HG03439 (cell line): ENCODE measurements around the gene ADARB2.

ENCODE experiments used
- ATAC-seq: cut with Tn5 transposase; IDR thresholded peaks from one replicate; pipeline ENCODE4 v1.9.1; 2021; ENCODE audit warnings: mild to moderate bottlenecking, moderate library complexity; ENCODE audit not compliant: unreplicated experiment

Gene ADARB2

DNA sequence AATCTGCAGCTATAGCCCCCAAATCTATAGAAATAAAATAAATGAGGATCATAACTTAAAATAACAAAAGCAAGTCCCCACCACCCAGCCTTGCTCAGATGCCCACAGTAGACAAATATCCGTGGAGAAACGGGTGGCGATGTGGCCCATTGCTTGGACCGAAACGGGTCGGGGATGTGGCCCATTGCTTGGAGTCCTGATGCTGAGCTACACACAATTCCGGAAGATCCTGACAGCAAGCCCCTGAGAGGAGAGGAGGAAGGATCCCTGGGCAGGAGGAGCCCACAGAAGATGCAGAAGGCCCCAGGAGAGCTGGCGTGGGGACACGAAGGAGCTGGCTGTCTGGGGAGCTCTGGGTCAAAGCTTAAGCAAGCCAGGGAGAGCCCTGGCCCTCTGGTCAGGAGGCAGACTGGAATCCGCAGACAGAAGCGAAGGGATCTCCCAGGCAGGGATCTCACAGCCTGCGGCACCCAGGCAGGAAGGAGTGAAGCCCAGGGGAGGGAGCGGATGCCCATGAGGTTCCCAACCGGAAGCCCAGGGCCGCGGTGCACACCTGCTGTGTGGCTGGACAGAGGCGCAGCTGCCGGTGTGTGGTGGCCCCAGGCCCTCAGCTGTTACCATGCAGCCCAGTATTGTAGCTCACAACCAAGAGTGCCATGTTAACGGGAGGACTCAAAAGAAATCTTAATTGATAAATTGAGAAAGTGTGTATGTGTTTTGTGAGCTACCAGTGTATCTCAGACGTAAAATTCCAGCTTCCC, 138.8 kb downstream of the ADARB2 start:
- no peak for ATAC-seq

DNA sequence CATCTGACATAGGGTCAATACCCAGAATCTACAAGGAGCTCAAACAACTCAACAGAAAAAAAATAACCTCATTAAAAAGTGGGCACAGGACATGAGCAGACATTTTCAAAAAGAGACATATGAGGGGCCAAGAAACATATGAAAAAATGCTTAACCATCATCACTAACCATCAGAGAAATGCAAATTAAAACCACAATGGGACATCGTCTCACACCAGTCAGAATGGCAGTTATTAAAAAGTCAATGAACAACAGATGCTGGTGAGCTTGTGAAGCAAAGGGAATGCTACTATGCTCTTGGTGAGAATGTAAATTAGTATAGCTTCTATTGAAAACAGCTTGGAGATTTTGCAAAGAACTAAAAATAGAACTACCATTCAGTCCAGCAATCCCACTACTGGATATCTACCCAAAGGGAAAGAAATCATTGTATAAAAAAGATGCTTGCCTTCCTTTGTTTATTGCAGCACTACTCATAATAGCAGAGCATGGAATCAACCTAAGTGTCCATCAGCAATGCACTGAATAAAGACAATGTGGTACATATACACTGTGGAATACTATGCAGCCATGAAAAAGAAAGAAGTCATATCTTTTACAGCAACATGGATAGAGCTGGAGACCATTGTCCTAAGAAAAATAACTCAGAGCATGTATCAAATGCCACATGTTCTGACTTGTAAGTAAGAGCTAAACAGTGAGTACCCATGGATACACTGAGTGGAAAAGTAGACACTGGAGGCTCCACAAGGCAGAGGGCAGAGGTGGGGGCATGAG, 139.8 kb downstream of the ADARB2 start:
- ATAC-seq, result no peak

DNA sequence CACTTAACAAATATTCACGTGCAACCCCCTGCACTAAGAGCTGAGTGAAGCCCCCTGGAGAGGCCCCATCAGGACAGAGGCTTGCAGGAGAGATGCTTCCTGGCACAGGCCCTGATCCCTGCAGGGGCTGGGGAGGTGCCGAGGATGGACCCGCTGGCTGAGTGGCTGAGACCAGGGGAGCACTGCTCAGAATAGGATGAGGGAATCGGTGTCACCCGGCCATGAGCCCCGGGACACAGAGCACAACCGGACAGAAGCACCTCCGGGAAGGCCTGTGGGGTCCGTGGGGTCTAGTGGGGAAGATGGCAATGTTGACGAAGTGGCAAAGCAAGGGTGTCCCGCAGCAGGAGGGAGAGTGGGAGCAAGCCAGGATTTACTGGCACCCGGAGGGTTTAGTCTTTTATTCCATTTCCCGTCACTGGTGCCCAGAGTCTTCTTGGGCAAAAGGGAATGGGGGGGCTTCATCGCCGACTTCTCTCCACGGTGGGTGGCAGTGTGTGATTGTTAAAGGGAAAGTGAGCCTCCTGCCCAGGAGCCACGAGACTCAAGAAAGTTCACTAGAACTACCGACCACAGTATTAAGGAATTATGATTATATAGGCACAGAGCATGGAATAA, 140.7 kb downstream of the ADARB2 start:
- ATAC-seq, result no peak

DNA sequence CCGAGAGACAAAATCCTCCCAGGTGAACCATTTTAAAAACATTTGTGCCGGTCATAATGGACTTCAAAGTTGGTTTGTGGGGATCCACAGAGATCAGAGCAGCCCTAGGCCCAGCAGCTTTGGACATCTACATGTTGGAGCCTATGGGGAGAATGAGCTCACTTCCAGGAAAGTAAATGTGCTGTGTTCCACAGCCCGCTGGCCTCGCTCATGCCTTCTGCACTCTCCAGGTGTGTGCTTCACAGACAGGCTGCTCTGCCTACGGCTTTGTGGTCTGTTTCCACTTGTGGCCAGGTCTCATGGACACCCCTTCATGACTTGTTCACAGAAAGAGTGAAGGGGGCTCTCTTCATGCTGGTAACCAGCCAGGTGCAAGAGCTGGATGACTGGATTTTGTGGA, 141.6 kb downstream of the ADARB2 start:
- ATAC-seq, result no peak

DNA sequence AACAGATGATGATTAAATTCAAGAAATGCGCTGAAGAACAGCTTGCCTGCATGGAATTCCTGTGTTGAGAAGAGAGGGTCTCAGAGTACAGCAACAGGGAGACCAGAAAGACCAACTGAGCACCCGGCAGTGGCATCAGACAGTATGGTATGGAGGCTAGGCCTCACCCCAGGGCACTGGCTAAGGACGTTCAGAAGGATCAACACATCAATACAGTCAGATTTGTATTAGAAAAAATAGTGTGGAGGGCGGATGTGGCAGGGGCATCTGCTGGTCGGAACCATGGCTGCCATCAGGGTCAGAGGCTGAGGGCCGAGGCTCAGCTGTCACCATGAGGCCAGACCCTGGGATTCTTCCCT, 142.1 kb downstream of the ADARB2 start:
- ATAC-seq, result no peak

DNA sequence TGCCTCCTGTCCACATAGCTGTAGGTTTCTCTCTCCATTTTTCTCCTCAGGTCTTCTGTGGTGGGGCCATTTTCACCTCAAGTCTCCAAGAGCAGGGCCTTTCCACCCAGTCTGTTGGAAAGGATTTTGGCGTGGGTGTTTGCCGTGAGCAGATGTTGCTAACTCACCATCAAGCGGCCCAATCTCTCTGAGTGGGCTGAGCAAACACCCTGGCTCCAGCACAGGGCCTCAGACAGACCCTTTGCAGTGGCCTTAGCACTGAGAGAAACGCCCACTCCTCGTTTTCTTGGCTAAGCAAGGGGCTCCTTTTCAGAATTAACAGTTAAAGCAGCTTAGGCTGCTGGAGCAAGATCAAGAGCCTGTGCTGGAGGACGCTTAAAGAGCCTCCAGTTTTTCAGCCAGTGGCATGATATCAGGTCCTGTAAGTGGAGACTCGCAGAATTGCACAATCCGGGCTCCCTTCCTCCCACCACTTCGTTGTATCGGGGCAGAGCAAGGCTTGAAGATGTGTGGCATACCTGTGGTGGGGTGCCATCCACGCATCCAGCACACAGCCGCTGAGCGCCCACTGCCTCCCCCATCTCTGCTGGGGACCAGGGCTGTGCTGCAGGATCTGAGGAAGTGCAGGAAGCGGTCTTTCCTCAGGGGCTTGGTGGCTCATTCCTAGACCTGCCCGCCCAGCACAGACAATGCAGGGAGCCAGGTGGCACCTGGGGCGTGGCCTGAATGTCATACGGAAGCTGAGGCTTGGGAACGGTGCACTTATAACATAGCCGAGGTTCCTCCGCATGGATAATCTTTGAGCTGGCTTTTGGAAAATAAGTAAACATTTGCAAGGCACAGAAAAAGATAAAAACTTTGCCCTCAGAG, 142.7 kb downstream of the ADARB2 start:
- ATAC-seq, result no peak

DNA sequence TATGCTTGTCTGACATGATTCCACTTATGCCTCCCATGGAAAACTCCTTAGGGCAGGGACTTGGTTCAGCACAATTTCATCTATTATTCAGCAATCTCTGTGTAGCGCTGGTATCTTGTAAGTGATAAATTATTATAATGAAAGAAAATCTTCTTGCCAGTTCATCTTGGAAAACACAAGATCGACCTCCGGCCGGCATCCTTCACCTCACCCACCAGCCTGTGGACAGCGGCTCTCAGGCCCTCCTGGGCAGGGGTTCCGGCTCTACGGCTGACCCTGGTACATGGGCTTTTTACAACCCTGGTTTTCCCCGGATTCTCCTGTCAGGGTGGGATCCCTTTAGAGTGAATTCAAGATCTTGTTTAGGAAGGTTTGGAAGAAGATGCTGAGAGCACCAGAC, 145.6 kb downstream of the ADARB2 start:
- no peak for ATAC-seq

DNA sequence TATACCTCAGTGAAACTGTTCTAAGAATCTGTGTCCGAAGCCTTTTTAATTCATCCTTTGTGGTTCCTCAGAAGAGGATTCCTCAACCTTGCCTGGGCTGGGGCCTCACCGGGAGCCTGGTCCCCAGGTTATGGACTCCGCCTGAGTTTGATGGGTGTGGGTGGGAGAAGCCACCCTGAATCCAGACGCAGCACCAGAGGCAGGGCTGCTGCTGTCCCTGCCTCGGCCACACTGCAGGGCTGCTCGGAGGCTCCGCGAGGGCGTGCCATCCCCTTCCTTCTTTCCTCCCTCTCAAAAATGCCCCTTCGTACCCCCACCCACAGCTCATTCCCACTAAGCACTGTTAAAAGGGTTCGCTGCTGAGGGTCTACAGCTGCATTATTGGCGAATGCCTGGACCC, 146.3 kb downstream of the ADARB2 start:
- ATAC-seq, result no peak

DNA sequence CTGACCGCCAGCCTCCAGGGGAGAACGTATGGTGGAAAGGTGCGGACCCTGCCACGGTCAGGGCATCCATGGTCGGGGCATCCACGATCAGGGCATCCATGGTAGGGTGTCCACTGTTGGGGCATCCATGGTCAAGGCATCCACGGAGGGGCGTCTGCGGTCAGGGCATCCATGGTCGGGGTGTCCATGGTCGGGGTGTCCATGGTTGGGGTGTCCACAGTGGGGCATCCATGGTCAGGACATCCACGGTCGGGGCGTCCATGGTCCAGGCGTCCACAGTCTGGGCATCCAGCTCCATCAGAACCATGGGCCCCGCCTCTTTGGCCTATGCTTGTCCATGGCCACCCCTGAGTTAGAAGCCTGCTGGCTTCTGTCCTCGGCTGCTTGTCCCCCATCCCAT, 148.1 kb downstream of the ADARB2 start:
- ATAC-seq, result no peak

DNA sequence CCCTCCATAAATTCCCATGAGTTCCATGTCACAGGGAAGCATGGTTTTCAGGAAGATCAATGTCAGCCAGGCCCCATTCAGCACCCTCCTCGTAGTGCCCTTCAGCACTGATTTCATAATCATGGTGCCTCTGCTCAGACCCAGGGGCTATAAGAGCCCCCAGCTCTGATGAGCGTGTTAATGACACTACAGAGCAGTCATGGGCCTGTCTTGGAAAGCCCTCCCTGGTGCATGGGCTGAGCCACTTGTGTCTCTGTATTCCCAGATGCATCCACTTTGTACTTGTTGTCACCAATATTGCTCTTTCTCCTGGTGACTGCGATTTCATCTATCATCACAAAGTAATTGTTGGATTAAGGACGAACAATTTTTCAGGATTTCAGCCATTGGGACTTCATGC, 154.6 kb downstream of the ADARB2 start:
- no peak for ATAC-seq

DNA sequence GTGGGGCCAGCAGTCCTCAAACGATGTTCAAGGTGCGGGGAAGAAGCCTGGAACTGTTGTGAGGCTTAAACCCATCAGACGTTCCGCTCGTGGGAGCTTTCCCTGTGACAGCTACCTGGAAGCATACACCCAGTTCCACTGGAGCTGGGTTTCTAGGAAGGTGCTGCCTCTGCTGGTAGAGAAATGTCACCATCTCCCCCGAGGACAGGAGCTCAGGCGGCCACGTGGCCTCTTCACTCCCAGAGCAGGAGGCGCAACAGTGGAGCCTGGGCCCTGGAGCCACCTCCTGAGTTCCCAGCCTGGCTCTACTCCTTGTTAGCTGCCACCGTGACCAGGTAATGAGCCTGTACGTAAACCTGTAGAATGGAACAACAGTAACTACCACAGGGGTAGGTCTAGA, 156.1 kb downstream of the ADARB2 start:
- ATAC-seq, result no peak

DNA sequence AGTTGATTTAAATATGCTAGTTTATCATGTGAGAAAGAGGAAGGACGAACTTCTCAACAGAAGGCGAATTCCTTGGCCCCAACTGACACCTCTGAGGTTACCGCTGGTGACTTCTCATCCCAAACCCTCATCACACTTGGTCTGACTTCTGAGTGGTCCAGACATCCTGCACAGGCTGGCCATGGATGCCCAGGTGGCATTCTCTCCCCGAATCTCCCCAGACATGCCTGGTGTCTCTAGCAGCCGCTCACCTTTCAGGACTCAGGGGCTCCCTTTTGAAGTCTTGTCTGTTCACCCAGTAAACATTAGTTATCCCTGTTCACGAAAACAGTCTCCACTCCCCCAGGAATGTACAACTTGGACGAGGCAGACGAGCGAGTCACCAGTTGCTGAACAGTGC, 157.7 kb downstream of the ADARB2 start:
- no peak for ATAC-seq

DNA sequence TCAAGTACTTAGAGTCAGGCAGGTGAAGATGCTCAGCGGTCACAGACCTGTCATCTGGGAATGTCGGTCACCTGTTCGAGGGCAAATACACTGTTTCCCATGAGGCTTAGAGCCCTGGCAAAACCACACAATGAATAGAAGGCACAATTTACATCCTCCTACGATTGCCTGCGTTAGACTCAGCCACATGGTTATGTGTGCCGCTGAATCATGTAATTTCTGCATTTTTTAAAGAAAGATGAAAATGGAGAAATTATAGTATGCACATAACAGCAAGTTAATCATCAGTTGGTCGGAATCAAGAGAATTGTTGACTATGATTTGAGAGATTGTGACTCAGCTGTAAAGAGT, 158.2 kb downstream of the ADARB2 start:
- no peak for ATAC-seq

DNA sequence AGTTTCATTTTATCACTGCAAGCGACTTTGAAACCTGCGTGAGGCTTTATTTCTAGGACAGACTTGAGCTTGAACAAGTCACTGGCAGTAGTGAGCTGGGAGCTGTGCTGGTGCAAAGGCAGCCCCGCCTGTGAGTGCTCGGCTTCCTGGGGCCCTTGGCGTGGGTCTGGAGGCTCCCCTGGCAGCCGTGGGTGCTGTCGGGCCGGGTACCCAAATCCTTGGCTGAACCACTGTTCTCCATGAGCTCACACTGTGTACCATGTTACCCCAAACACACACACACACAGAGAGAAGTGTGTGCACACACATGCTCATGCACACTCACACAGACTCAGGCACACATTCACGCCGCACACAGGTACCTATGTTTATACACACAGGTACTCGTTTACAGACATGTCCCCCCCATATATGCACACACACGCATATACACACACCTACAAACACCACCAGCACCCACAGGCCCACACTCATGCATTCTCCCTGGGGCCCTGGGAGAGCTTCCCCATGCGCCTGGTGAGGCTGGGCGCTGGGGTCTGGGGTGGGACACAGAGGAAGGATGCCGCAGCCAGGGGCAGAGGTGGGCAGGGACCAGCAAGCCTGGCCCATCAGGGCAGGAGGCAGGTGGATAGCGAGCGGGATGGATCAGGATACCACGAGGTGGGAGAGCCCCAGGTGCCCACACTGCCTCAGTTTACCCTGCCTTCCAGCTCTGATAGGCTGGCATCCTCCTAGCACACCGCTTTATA, 158.8 kb downstream of the ADARB2 start:
- no peak for ATAC-seq

DNA sequence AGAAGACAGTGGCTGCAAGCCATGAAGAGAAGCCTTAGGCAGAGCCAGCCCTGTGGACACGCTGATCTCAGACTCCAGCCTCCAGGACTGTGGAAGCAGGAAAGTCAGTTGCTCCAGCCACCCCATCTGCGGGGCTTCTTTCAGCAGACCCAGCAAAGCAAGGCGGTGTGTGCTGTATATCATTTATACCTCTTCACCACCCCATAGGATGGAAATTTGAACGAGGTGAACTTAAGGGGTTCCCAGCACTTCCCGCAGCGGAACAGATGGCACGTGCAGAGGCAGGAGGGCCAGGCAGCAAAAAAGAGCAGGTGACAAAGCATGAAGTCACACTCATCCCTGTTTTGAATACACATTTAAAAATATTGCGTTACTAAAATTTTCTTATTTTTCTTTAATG, 159.4 kb downstream of the ADARB2 start:
- ATAC-seq, result no peak

DNA sequence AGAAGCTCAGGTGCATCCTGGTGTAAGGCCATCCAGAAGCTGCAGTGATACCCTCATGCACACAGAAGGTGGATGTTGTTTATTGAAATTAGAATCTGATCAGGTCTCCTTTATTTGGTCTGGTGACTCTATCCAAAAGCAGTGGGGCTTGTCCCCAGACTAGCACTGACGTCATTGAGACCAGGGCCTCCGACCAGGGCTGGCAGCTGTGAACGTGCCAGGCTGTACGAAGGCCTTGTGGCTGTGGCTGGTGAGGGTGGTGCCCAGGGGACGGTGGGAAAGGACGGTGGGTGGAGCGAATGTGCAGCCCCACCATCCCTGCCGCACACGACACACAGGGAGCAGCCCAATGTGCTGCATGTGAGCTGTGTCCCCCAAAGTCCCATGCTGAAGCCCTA, 160.0 kb downstream of the ADARB2 start:
- ATAC-seq, result no peak

DNA sequence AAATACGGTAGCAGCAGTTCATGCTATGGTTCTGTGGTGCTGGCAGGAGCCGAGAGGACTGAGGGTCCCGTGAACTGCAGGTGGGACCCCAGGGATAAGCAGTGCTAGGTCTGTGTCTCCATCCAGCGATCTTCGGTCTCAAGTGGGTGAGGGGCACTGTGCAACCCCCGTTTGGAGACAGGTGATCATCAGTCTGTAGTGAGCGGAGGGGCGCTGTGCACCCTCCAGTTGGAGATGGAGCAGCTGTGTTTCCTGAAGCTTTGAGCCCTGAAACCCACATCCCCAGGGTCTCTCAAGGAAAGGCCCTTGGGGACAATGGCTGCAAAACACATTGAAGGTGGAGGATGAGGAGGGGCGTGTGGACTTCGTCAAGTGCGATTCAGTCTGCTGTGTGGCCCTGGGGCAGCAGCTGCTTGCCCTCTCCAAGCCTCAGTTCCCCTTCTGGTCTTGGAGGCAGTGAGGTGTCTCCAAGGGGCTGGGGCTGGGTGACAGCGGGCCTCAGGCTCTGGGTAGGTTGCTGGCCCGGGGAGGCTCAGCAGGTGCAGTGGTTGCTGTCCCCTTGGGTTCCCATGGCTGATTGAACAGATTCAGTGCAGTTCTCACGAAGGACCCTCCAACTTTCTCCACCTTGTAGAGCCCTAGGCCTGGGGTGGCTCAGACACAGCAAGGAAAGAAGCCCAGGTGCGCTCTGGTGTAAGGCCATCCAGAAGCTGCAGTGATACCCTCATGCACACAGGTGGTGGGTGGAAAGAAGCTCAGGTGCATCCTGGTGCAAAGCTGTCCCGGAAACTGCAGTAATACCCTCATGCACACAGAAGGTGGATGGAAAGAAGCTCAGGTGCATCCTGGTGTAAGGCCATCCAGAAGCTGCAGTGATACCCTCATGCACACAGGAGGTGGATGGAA, 160.6 kb downstream of the ADARB2 start:
- no peak for ATAC-seq

DNA sequence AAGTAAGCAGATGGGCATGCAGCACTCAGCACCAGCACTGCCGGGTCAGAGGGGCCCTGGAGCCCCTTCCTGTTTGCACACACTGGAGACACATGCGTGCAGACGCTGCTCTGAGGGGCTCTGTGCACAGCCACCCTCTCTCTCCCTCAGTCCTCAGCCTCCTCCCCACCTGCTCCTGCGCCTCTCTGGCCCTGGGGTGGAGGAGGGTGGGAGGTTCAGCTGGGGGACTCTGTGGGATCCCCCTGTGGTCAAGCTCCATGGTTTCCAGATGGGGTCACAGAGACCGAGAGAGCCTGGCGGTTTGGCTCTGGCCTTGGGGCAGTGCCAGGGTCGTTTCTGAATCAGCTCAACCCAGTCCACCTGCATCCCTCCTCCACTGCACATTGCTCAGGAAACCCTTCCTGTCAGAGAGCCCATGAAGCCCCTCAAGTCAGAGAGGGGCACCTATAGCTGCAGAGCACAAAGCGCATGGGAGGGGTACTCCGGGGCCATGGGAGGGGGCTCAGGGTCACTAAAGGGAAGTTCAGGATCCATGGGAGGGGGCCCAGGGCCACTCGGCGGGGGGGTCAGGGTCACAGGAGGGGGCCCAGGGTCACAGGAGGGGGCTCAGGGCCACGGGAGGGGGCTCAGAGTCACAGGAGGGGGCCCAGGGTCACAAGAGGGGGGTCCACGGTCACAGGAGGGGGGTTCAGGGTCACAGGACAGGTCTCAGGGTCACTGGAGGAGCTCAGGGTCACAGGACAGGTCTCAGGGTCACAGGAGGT, 161.7 kb downstream of the ADARB2 start:
- ATAC-seq, result no peak

DNA sequence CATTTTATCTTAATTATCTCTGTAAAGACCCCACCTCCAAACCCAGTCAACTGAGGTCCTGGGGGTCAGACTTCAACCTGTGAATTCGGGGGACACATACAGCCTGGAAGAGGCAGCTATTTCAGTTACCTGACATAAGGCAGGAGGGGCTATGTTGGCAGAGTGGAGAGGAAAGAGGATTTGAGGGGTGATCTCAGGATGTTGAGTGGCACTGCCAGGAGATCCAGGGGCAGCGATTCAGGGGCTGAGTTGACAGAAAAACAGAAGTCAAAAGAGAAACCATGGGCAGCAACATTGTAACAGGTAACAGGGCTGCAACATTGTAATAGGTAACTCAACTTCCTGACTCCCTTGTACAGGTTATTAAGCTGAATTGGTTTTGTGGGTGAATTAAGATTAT, 162.6 kb downstream of the ADARB2 start:
- ATAC-seq, result no peak
